Keratinocyte (primary cell): ENCODE measurements around the gene EIF3D.

ENCODE experiments used
- EZH2 ChIP-seq: IDR thresholded peaks from one replicate; pipeline ENCODE4 v1.6.1; 2012; ENCODE audit warnings: inconsistent platforms, mild to moderate bottlenecking, low read length, moderate library complexity
- TF ChIP-seq, protein P1 (sequence below), 3 experiments: IDR thresholded peaks in 1 of 3; conservative IDR thresholded peaks in 1 of 3; optimal IDR thresholded peaks in 1 of 3; 2 replicates in 2 of 3; 3 replicates in 1 of 3; pipeline versions ENCODE3 to v1.5.1; 2011; ENCODE audit warnings: low read length in 3 of 3, mild to moderate bottlenecking in 3 of 3, moderate library complexity in 2 of 3, control low read depth in 1 of 3, inconsistent platforms in 1 of 3; ENCODE audit not compliant: insufficient read depth in 2 of 3; ENCODE audit errors: extremely low read depth in 1 of 3

DNA sequence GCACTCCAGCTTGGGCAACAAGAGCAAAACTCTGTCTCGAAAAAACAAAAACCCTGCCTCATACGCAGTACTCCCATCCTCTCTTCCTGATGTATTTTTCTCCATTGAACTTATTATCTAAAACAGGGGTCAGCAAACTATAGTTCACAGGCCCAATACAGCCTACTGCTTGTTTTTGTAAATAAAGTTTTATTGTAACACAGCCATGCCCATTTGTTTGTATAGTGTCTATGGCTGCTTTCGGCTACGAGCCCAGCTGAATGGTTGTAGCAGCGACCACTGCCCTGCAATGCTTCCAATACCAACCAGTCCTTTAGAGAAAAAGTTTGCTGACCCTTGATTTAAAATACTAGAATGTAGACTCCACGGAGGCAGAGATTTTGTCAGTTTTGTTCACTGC lies 53.6 kb downstream of the EIF3D start:
- TF ChIP-seq, protein P1, sequence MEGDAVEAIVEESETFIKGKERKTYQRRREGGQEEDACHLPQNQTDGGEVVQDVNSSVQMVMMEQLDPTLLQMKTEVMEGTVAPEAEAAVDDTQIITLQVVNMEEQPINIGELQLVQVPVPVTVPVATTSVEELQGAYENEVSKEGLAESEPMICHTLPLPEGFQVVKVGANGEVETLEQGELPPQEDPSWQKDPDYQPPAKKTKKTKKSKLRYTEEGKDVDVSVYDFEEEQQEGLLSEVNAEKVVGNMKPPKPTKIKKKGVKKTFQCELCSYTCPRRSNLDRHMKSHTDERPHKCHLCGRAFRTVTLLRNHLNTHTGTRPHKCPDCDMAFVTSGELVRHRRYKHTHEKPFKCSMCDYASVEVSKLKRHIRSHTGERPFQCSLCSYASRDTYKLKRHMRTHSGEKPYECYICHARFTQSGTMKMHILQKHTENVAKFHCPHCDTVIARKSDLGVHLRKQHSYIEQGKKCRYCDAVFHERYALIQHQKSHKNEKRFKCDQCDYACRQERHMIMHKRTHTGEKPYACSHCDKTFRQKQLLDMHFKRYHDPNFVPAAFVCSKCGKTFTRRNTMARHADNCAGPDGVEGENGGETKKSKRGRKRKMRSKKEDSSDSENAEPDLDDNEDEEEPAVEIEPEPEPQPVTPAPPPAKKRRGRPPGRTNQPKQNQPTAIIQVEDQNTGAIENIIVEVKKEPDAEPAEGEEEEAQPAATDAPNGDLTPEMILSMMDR (optimal IDR thresholded peaks at IDR 0.05 in 1 of 3, IDR thresholded peaks at IDR 0.05 in 1 of 3, conservative IDR thresholded peaks at IDR 0.05 in 1 of 3; ENCODE audit: extremely low read depth in 1 of 3, insufficient read depth in 2 of 3, low read length in 3 of 3), result no peak
- no peak for TF ChIP-seq EZH2
